ENCODE results near the gene CMTR1. TPM values are rescaled to one million over a fixed set of nuclear protein-coding genes. Genes with fewer than 3 reads are reported as not detected.

The CMTR1 gene
- polyA plus RNA-seq, 1 donor from 2014 or later: 64.1 TPM

GRCh38 chr6:37485291-37485702, 52.3 kb downstream of the CMTR1 start:
- TF ChIP-seq CTCF (IDR thresholded peaks at IDR 0.05; ENCODE audit: poor library complexity, severe bottlenecking): no peak
- no peak for TF ChIP-seq SMC3 (conservative IDR thresholded peaks at IDR 0.05; ENCODE audit: poor library complexity)
- no peak for TF ChIP-seq POLR2AphosphoS5 (IDR thresholded peaks at IDR 0.05)
- no peak for TF ChIP-seq EZH2 (IDR thresholded peaks at IDR 0.05; ENCODE audit: borderline replicate concordance, insufficient read depth, low read length, poor library complexity, severe bottlenecking)
- TF ChIP-seq EP300 (conservative IDR thresholded peaks at IDR 0.05; ENCODE audit: poor library complexity, severe bottlenecking): no peak
- TF ChIP-seq RAD21 (conservative IDR thresholded peaks at IDR 0.05): no peak
- no peak for TF ChIP-seq MXI1 (conservative IDR thresholded peaks at IDR 0.05; ENCODE audit: poor library complexity, severe bottlenecking)
- TF ChIP-seq REST (IDR thresholded peaks at IDR 0.05; ENCODE audit: borderline replicate concordance): no peak
- TF ChIP-seq TAF1 (IDR thresholded peaks at IDR 0.05; ENCODE audit: low read depth): no peak
- H3K36me3 ChIP-seq (ENCODE audit: insufficient read depth, low read length): no peaks in the 10 kb centered on the region
- no peaks in the 10 kb centered on the region for H3K9me3 ChIP-seq (ENCODE audit: low read length)
- H2AFZ ChIP-seq (ENCODE audit: low read depth, low read length): no peak overlapping the region
- H3K9ac ChIP-seq (ENCODE audit: low read length): no peak overlapping the region
- H3K4me2 ChIP-seq (ENCODE audit: low read length): no peak overlapping the region
- no peaks in the 10 kb centered on the region for H3F3A ChIP-seq (ENCODE audit: insufficient read depth, low read length, poor library complexity, severe bottlenecking)
- H3K27ac ChIP-seq (ENCODE audit: low read length): no peak overlapping the region
- no peaks in the 10 kb centered on the region for H3K9me2 ChIP-seq (ENCODE audit: insufficient read depth, low read length)
- no peaks in the 10 kb centered on the region for H3K27me3 ChIP-seq (ENCODE audit: insufficient read depth, low read depth, low read length)
- H3K4me3 ChIP-seq (ENCODE audit: low read length): no peak overlapping the region
- no peaks in the 10 kb centered on the region for H4K20me1 ChIP-seq (ENCODE audit: insufficient read depth)
- H3K79me2 ChIP-seq (replicated peaks; ENCODE audit: insufficient read depth, low read length): peaks cover 5% of the 10 kb centered on the region

- H3F3A ChIP-seq (ENCODE audit: insufficient read depth, low read length, poor library complexity, severe bottlenecking): no peaks in the 10 kb centered on the region
- H3K9me3 ChIP-seq (ENCODE audit: low read length): no peaks in the 10 kb centered on the region
- H3K9me2 ChIP-seq (ENCODE audit: insufficient read depth, low read length): no peaks in the 10 kb centered on the region
- no peak overlapping the region for H3K9ac ChIP-seq (ENCODE audit: low read length)
- H3K4me3 ChIP-seq (ENCODE audit: low read length): no peak overlapping the region
- TF ChIP-seq RAD21 (conservative IDR thresholded peaks at IDR 0.05): no peak
- H3K27me3 ChIP-seq (ENCODE audit: insufficient read depth, low read depth, low read length): no peaks in the 10 kb centered on the region
- no peaks in the 10 kb centered on the region for H3K36me3 ChIP-seq (ENCODE audit: insufficient read depth, low read length)
- H3K4me2 ChIP-seq (ENCODE audit: low read length): no peak overlapping the region
- H3K27ac ChIP-seq (ENCODE audit: low read length): no peak overlapping the region
- H4K20me1 ChIP-seq (ENCODE audit: insufficient read depth): no peaks in the 10 kb centered on the region
- H2AFZ ChIP-seq (ENCODE audit: low read depth, low read length): no peak overlapping the region
- peaks cover 10% of the 10 kb centered on the region for H3K79me2 ChIP-seq (replicated peaks; ENCODE audit: insufficient read depth, low read length)
Measured at GRCh38 chr6:37486121-37486839, 53.3 kb downstream of the CMTR1 start.

Data from neural cell (in vitro differentiated cells).